HG03139 (cell line): ENCODE measurements around the gene NRROS.

Source experiments
- ATAC-seq: cut with Tn5 transposase; IDR thresholded peaks from one replicate; pipeline ENCODE4 v1.9.1; 2021; ENCODE audit not compliant: unreplicated experiment

The NRROS gene

GRCh38 chr3:196645897-196646665 is 6.6 kb downstream of the NRROS start:
- no peak for ATAC-seq

GRCh38 chr3:196646666-196647216 is 7.2 kb downstream of the NRROS start:
- no peak for ATAC-seq

GRCh38 chr3:196650740-196651311 is 11.3 kb downstream of the NRROS start:
- no peak for ATAC-seq

- no peak for ATAC-seq
Measured at GRCh38 chr3:196651819-196652218, 12.3 kb downstream of the NRROS start.

- no peak for ATAC-seq
Measured at GRCh38 chr3:196652961-196653795, 13.7 kb downstream of the NRROS start.

- no peak for ATAC-seq
Measured at GRCh38 chr3:196654006-196654734, 14.7 kb downstream of the NRROS start.

GRCh38 chr3:196654735-196655090 is 15.2 kb downstream of the NRROS start:
- ATAC-seq: no peak

GRCh38 chr3:196655496-196655895 is 16.0 kb downstream of the NRROS start:
- ATAC-seq: no peak

GRCh38 chr3:196656213-196656612 is 16.7 kb downstream of the NRROS start:
- no peak for ATAC-seq

GRCh38 chr3:196659901-196660351 is 20.4 kb downstream of the NRROS start:
- no peak for ATAC-seq

- no peak for ATAC-seq
Measured at GRCh38 chr3:196660381-196661166, 21.1 kb downstream of the NRROS start.

GRCh38 chr3:196661400-196661799 is 21.9 kb downstream of the NRROS start:
- ATAC-seq: no peak

- ATAC-seq: no peak
Measured at GRCh38 chr3:196662033-196662432, 22.5 kb downstream of the NRROS start.

GRCh38 chr3:196662711-196663571 is 23.4 kb downstream of the NRROS start:
- no peak for ATAC-seq

- no peak for ATAC-seq
Measured at GRCh38 chr3:196666001-196666867, 26.7 kb downstream of the NRROS start.

- ATAC-seq: no peak
Measured at GRCh38 chr3:196667056-196667825, 27.7 kb downstream of the NRROS start.

GRCh38 chr3:196670339-196670738 is 30.8 kb downstream of the NRROS start:
- ATAC-seq: no peak
